ENCODE data around the gene HOXB13. TPM values are rescaled to one million over a fixed set of nuclear protein-coding genes. Genes with fewer than 3 reads are reported as not detected.

The HOXB13 gene
- total and polyA plus RNA-seq, 2 experiments from 2014 or later, result not detected

DNA sequence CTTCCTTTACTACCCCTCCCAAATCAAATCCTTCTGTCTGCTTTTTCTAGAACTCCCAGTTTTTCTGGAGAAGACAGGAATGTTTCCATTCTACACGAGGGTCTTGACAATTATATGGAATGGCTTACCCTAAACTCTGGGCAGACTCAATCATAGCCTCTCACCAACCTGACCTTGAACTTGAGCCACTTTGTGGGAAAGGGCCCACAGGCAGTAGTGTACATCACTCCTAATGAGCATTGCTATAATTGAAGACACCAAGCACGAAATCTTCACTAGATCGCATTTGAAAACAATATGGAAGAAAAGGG is 1.6 kb upstream of the HOXB13 start (continued):
- TF ChIP-seq REST (IDR thresholded peaks at IDR 0.05; ENCODE audit: unreplicated experiment), result no peak
- no peak for TF ChIP-seq ZNF331 (CRISPR knock-in tag; IDR thresholded peaks at IDR 0.05; ENCODE audit: low read depth)
- TF ChIP-seq NANOG (IDR thresholded peaks at IDR 0.05; ENCODE audit: borderline replicate concordance), result no peak
- no peak for TF ChIP-seq JUNB (IDR thresholded peaks at IDR 0.05; ENCODE audit: unreplicated experiment)

GRCh38 chr17:48729335-48730239 is 1.0 kb upstream of the HOXB13 start:
- H3K27me3 ChIP-seq (ENCODE audit: insufficient read depth), result peaks cover 100% of the 10 kb centered on the region
- H3K27me3 Mint-ChIP-seq (ENCODE audit: insufficient read depth, low read depth, poor library complexity), result peaks cover 100% of the 10 kb centered on the region
- no peak overlapping the region for H3K27ac ChIP-seq (ENCODE audit: low read depth)
- H3K4me1 Mint-ChIP-seq, result peaks cover 19% of the 10 kb centered on the region
- DNase-seq (ENCODE audit: low spot score) (no peak), ATAC-seq (no peak)
- peaks cover 42% of the 10 kb centered on the region for H3F3A ChIP-seq (replicated peaks; ENCODE audit: low read depth)
- no peak for TF ChIP-seq EZH2phosphoT487 (IDR thresholded peaks at IDR 0.05; ENCODE audit: unreplicated experiment)
- peak; percentile 89 for TF ChIP-seq EZH2 (IDR thresholded peaks at IDR 0.05; ENCODE audit: low read depth, unreplicated experiment)
- TF ChIP-seq ETS1 (IDR thresholded peaks at IDR 0.05), result no peak
- no peak for TF ChIP-seq REST (IDR thresholded peaks at IDR 0.05; ENCODE audit: unreplicated experiment)
- no peak for TF ChIP-seq STAT1 (IDR thresholded peaks at IDR 0.05; ENCODE audit: unreplicated experiment)
- H3K4me1 ChIP-seq (ENCODE audit: insufficient read depth), result peaks cover 25% of the 10 kb centered on the region; the same call in 1 of the 2 replicates
- peak overlapping the region; percentile 78 for H3K4me2 ChIP-seq
- H3K36me3 Mint-ChIP-seq (ENCODE audit: low read depth), result peaks cover 3% of the 10 kb centered on the region; the same call in 2 of the 3 replicates
- no peak overlapping the region for H3K27ac Mint-ChIP-seq
- no peaks in the 10 kb centered on the region for H3K79me2 ChIP-seq (replicated peaks; ENCODE audit: insufficient read depth)
- no peak overlapping the region for H2AFZ ChIP-seq
- no peaks in the 10 kb centered on the region for H3K9me2 ChIP-seq (ENCODE audit: insufficient read depth)
- no peaks in the 10 kb centered on the region for H3K36me3 ChIP-seq (ENCODE audit: insufficient read depth)
- peak overlapping the region; percentile 65 for H3K4me3 Mint-ChIP-seq
- peaks cover 73% of the 10 kb centered on the region for H4K20me1 ChIP-seq (replicated peaks; ENCODE audit: insufficient read depth)
- peak overlapping the region; percentile 50 for H3K4me3 ChIP-seq
- peaks cover 5% of the 10 kb centered on the region; the same call in 2 of the 3 replicates for H3K9me3 Mint-ChIP-seq

Measured in GM23338 (cell line).